Neuronal stem cell (in vitro differentiated cells): ENCODE measurements around the gene PIK3AP1.

ENCODE experiments used
- DNase-seq: peaks from one replicate; pipeline ENCODE4 v3.0.0-alpha.2; 2013; ENCODE audit warnings: low spot score
- H2AFZ ChIP-seq: one replicate; pipeline ENCODE4 v1.6.1; 2013; ENCODE audit warnings: mild to moderate bottlenecking, low read length, inconsistent platforms
- H2AK5ac ChIP-seq: 2 replicates; pipeline ENCODE4 v1.6.1; 2013; ENCODE audit warnings: low read depth, mild to moderate bottlenecking, inconsistent platforms, low read length, moderate library complexity, mixed read lengths
- H2BK120ac ChIP-seq: 2 replicates; pipeline ENCODE4 v1.6.1; 2013; ENCODE audit warnings: low read depth, mild to moderate bottlenecking, inconsistent platforms, low read length, moderate library complexity, mixed read lengths
- H2BK12ac ChIP-seq: one replicate; pipeline ENCODE4 v1.6.1; 2013; ENCODE audit warnings: low read length, inconsistent platforms
- H2BK15ac ChIP-seq: 2 replicates; pipeline ENCODE4 v1.6.1; 2013; ENCODE audit warnings: mild to moderate bottlenecking, low read length, inconsistent platforms, mixed read lengths
- H2BK5ac ChIP-seq: one replicate; pipeline ENCODE4 v1.6.1; 2013; ENCODE audit warnings: inconsistent platforms, mild to moderate bottlenecking, low read length, moderate library complexity
- H3K14ac ChIP-seq: one replicate; pipeline ENCODE4 v1.6.1; 2013; ENCODE audit warnings: low read length, inconsistent platforms
- H3K18ac ChIP-seq: 2 replicates; pipeline ENCODE4 v1.6.1; 2013; ENCODE audit warnings: low read length, inconsistent platforms
- H3K23ac ChIP-seq: 2 replicates; pipeline ENCODE4 v1.6.1; 2013; ENCODE audit warnings: low read depth, mild to moderate bottlenecking, mixed read lengths, low read length, inconsistent platforms; ENCODE audit not compliant: poor library complexity
- H3K27ac ChIP-seq: replicated peaks from 3 replicates; pipeline ENCODE4 v1.5.1; 2013; ENCODE audit warnings: low read length, inconsistent platforms
- H3K27me3 ChIP-seq, 3 experiments: 2 replicates each; pipeline ENCODE4 v1.6.1; 2013; ENCODE audit warnings: low read length in 3 of 3, mild to moderate bottlenecking in 2 of 3, inconsistent platforms in 1 of 3, low read depth in 1 of 3, mixed read lengths in 1 of 3, moderate library complexity in 1 of 3; ENCODE audit not compliant: control insufficient read depth in 3 of 3, insufficient read depth in 3 of 3
- H3K36me3 ChIP-seq, 2 donors: replicated peaks in 1 of 2; 2 replicates each; pipeline ENCODE4 v1.6.1; 2013; ENCODE audit warnings: low read length in 2 of 2; ENCODE audit not compliant: control insufficient read depth in 2 of 2, insufficient read depth in 2 of 2
- H3K4ac ChIP-seq: 2 replicates; pipeline ENCODE4 v1.6.1; 2013; ENCODE audit warnings: inconsistent platforms, mild to moderate bottlenecking, low read length, moderate library complexity
- H3K4me1 ChIP-seq, 2 donors: 1 replicate in 1 of 2; 2 replicates in 1 of 2; pipeline ENCODE4 v1.6.1; 2013; ENCODE audit warnings: low read length in 2 of 2, low read depth in 1 of 2; ENCODE audit not compliant: control insufficient read depth in 2 of 2, insufficient read depth in 1 of 2
- H3K4me2 ChIP-seq: one replicate; pipeline ENCODE4 v1.6.1; 2013; ENCODE audit warnings: mild to moderate bottlenecking, low read length, inconsistent platforms; ENCODE audit not compliant: insufficient read depth, poor library complexity, severe bottlenecking
- H3K4me3 ChIP-seq, 2 donors: 2 replicates each; pipeline ENCODE4 v1.5.1; 2013; ENCODE audit warnings: low read length in 2 of 2, mild to moderate bottlenecking in 2 of 2, inconsistent platforms in 1 of 2, moderate library complexity in 1 of 2
- H3K79me1 ChIP-seq: one replicate; pipeline ENCODE4 v1.6.1; 2013; ENCODE audit warnings: low read depth, mild to moderate bottlenecking, inconsistent platforms, low read length, moderate library complexity
- H3K9ac ChIP-seq: one replicate; pipeline ENCODE4 v1.6.1; 2013; ENCODE audit warnings: mild to moderate bottlenecking, low read depth, low read length, inconsistent platforms; ENCODE audit not compliant: poor library complexity
- H3K9me3 ChIP-seq, 2 donors: replicated peaks in 1 of 2; 2 replicates each; pipeline versions ENCODE3 to v1.6.1; 2013; ENCODE audit warnings: low read length in 2 of 2, mild to moderate bottlenecking in 2 of 2, inconsistent platforms in 1 of 2, low read depth in 1 of 2, mixed read lengths in 1 of 2, moderate library complexity in 1 of 2; ENCODE audit not compliant: control insufficient read depth in 2 of 2, insufficient read depth in 1 of 2
- H4K8ac ChIP-seq: one replicate; pipeline ENCODE4 v1.6.1; 2013; ENCODE audit warnings: low read depth, mild to moderate bottlenecking, inconsistent platforms, low read length, moderate library complexity
- H4K91ac ChIP-seq: one replicate; pipeline ENCODE4 v1.6.1; 2013; ENCODE audit warnings: low read length, low read depth, mild to moderate bottlenecking, inconsistent platforms; ENCODE audit not compliant: poor library complexity
- WGBS, 2 donors: extraction: QIAGEN DNeasy Blood & Tissue Kit; methylation state at CpG; one replicate each; pipeline ENCODE4 v1.1.7; 2013; ENCODE audit warnings: missing lambda C conversion rate in 2 of 2, mixed read lengths in 1 of 2; ENCODE audit not compliant: insufficient read length in 2 of 2, insufficient replicate concordance in 1 of 2; ENCODE audit errors: extremely low coverage in 2 of 2; 5-methylcytosine and 5-hydroxymethylcytosine counted together

PIK3AP1 gene

DNA sequence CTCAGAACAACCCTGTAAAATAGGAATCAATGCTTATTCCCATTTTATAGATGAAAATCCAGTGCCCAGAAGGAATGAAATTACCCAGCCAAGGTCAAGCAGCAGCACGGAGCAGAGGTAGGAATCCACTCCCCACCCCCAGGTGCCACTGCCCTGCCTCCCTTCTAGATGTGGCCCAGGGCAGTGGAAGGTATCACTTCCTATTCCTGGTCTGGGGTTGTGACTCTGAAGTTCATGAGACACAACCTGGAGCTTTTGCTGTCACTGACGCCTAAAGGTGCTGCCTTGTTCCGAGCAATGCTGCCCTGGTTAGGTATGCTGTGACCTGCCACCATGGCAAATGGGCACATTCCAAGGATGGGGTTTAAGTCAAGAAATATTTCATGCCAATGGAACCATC is 53.6 kb downstream of the PIK3AP1 start:
- Histone ChIP-seq H3K27me3 (no peaks in the 10 kb centered on the region), H2BK5ac (no peak overlapping the region), H3K14ac (no peak overlapping the region), H3K79me1 (no peaks in the 10 kb centered on the region), H3K4ac (no peak overlapping the region), H2BK120ac (no peak overlapping the region), H2AK5ac (no peak overlapping the region), H3K23ac (no peak overlapping the region), H3K27ac (no peak overlapping the region), H2BK12ac (no peak overlapping the region), H4K8ac (no peak overlapping the region), H2AFZ (no peak overlapping the region), H3K4me1 (peaks cover 3 to 7% of the 10 kb centered on the region in 2 donors), H3K9me3 (no peaks in the 10 kb centered on the region), H3K4me2 (no peak overlapping the region), H3K9ac (no peak overlapping the region), H3K4me3 (no peak overlapping the region), H3K18ac (no peak overlapping the region), H2BK15ac (no peak overlapping the region), H3K36me3 (no peaks in the 10 kb centered on the region), H4K91ac (no peak overlapping the region)
- no CpG with 5 or more reads among the region's 3 CpGs for WGBS, 2 donors
- DNase-seq = no peak

DNA sequence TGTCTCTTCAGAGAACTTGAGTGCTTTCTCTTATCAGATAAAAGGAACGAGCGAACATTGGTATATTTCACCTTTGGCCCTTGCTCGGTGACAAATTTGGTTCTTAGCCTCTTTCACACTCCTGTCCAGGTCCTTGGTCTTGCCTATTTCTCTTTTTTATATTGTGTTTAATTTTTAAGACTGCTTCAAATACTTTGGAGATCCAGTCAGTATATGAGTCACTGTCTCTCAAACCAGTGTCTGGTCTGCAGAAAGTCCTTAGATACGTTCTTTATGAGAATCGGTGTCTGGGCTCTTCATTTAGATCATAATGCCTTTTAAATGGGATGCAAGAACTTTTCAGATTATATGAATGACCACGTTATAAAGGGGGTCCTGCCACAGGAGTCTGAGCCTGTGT is 55.0 kb downstream of the PIK3AP1 start:
- H3K23ac ChIP-seq = no peak overlapping the region
- H2BK120ac ChIP-seq = no peak overlapping the region
- H3K18ac ChIP-seq = no peak overlapping the region
- no peak overlapping the region for H3K27ac ChIP-seq
- no peaks in the 10 kb centered on the region for H3K9me3 ChIP-seq
- H4K8ac ChIP-seq = no peak overlapping the region
- H3K4me3 ChIP-seq = no peak overlapping the region
- no peak for DNase-seq
- no peak overlapping the region for H2BK12ac ChIP-seq
- H3K27me3 ChIP-seq = no peaks in the 10 kb centered on the region
- no CpG with 5 or more reads among the region's 6 CpGs for WGBS, 2 donors
- no peak overlapping the region for H3K4ac ChIP-seq
- H2BK15ac ChIP-seq = no peak overlapping the region
- H3K4me1 ChIP-seq = peaks cover 3 to 7% of the 10 kb centered on the region in 2 donors
- no peak overlapping the region for H2AK5ac ChIP-seq
- no peak overlapping the region for H3K14ac ChIP-seq
- no peak overlapping the region for H2BK5ac ChIP-seq
- no peak overlapping the region for H2AFZ ChIP-seq
- no peak overlapping the region for H3K9ac ChIP-seq
- no peaks in the 10 kb centered on the region for H3K36me3 ChIP-seq
- no peaks in the 10 kb centered on the region for H3K79me1 ChIP-seq
- H4K91ac ChIP-seq = no peak overlapping the region
- H3K4me2 ChIP-seq = no peak overlapping the region

DNA sequence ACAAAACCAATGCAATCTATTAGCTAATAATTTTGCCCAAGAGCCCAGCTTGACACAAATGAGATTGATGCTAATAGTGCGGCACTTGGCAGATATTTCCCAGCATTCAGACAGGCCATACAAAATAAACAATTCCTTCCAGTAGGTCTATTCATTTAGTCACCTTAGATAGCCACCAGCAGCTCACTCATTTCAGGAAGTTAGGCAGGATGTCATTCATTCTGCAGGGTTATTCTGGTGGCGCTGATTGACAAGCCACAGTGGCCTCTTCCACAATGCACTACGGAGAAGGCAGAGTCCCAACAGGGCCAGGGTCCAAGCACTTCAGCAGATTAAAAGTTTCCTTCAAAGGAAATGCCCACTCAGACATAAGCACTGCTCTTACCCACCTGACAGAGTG is 55.8 kb downstream of the PIK3AP1 start:
- no peak overlapping the region for H3K27ac ChIP-seq
- H4K91ac ChIP-seq = no peak overlapping the region
- no peak overlapping the region for H3K4me3 ChIP-seq
- H3K9me3 ChIP-seq = no peaks in the 10 kb centered on the region
- H4K8ac ChIP-seq = no peak overlapping the region
- no peak overlapping the region for H2BK5ac ChIP-seq
- no peaks in the 10 kb centered on the region for H3K36me3 ChIP-seq
- no peak overlapping the region for H2AK5ac ChIP-seq
- H3K79me1 ChIP-seq = no peaks in the 10 kb centered on the region
- H2BK120ac ChIP-seq = no peak overlapping the region
- H3K4me2 ChIP-seq = no peak overlapping the region
- H2AFZ ChIP-seq = no peak overlapping the region
- no CpG with 5 or more reads among the region's 3 CpGs for WGBS, 2 donors
- no peak overlapping the region for H3K23ac ChIP-seq
- no peak overlapping the region for H3K9ac ChIP-seq
- H3K18ac ChIP-seq = no peak overlapping the region
- no peak for DNase-seq
- no peak overlapping the region for H2BK12ac ChIP-seq
- no peaks in the 10 kb centered on the region for H3K27me3 ChIP-seq
- no peak overlapping the region for H3K14ac ChIP-seq
- no peak overlapping the region for H3K4ac ChIP-seq
- no peak overlapping the region for H2BK15ac ChIP-seq
- H3K4me1 ChIP-seq = peaks cover 3 to 7% of the 10 kb centered on the region in 2 donors

DNA sequence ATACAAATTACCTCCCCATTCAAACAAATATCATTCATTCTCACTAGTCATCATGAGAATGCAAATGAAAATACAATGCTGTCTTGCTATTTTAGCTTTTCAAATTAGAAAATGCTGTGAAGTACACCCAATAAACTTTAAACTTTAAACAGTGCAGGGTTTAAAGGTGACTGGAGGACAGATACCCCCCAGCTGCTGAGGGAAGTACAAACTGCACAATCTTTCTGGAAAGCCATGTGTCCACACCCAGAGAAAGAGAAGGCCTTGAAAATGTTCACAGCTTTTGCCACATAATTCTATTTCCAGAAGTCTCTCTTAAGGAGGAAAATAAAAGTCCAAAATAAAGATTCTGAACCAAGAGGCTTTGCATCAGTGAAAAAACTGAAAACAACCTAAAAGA is 56.5 kb downstream of the PIK3AP1 start:
- no peak overlapping the region for H2BK5ac ChIP-seq
- H2AFZ ChIP-seq = peak overlapping the region; percentile 38
- no peak for DNase-seq
- no peak overlapping the region for H3K27ac ChIP-seq
- no peaks in the 10 kb centered on the region for H3K79me1 ChIP-seq
- H4K91ac ChIP-seq = no peak overlapping the region
- no peak overlapping the region for H3K4me2 ChIP-seq
- H3K9me3 ChIP-seq = no peaks in the 10 kb centered on the region
- H2BK120ac ChIP-seq = no peak overlapping the region
- no peak overlapping the region for H4K8ac ChIP-seq
- H3K9ac ChIP-seq = no peak overlapping the region
- no peak overlapping the region for H2AK5ac ChIP-seq
- no peak overlapping the region for H2BK15ac ChIP-seq
- no peak overlapping the region for H2BK12ac ChIP-seq
- H3K23ac ChIP-seq = no peak overlapping the region
- no peaks in the 10 kb centered on the region for H3K36me3 ChIP-seq
- no peaks in the 10 kb centered on the region for H3K27me3 ChIP-seq
- H3K4me3 ChIP-seq = no peak overlapping the region
- H3K18ac ChIP-seq = no peak overlapping the region
- no peak overlapping the region for H3K4ac ChIP-seq
- H3K14ac ChIP-seq = no peak overlapping the region
- peaks cover 3 to 7% of the 10 kb centered on the region in 2 donors for H3K4me1 ChIP-seq
